ENCODE results near the gene TMEM50B. TPM values are rescaled to one million over a fixed set of nuclear protein-coding genes. Genes with fewer than 3 reads are reported as not detected.

TMEM50B gene
- total and polyA plus RNA-seq, 2 of the 8 experiments (the other 6 are each of a cell fraction or from before 2014, with no cell fraction given) = 16.8 to 20.5 TPM

DNA sequence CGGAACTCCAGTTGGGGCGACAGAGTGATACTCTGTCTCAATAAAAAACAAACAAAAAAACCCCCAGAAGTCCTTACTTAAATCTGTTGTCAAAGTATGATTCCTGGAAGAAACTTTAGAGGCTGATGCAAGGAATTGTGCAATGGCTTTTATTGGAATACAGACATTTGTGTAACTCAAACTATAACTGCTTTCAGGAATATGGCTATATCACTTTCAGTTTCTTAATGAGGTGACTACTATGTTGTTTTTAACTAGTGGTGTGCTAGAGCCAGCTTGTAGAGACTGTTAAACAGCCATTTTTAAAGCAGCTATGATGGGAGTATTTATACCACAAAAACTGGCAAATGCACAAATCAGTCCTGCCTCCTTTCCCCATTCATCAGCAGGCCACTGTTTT, 34.5 kb upstream of the TMEM50B start:
- Histone ChIP-seq H3K27ac (ENCODE audit: low read depth, low read length) (no peak overlapping the region), H3K14ac (ENCODE audit: insufficient read length) (no peak overlapping the region), H3K4ac (replicated peaks; ENCODE audit: insufficient read length, low read depth, low read length) (no peak overlapping the region), H3K23ac (ENCODE audit: insufficient read length) (no peak overlapping the region), H3K4me3 (ENCODE audit: extremely low read depth in 1 of 4, insufficient read depth in 2 of 4, low read depth in 3 of 4, low read length in 4 of 4) (no peak overlapping the region), H3K9me3 (ENCODE audit: insufficient read depth in 2 of 2, low read depth in 1 of 2, low read length in 1 of 2) (no peaks in the 10 kb centered on the region), H2BK5ac (ENCODE audit: low read depth, low read length) (no peak overlapping the region), H3K27me3 (replicated peaks in 1 of 4; ENCODE audit: control insufficient read depth in 3 of 4, extremely low read depth in 1 of 4, insufficient read depth in 3 of 4, low read length in 3 of 4) (no peaks in the 10 kb centered on the region), H4K5ac (ENCODE audit: insufficient read length, low read depth, low read length) (no peak overlapping the region), H2BK20ac (ENCODE audit: low read length) (no peak overlapping the region), H3K4me1 (replicated peaks in 1 of 4; ENCODE audit: control insufficient read depth in 3 of 4, insufficient read depth in 4 of 4, low read length in 3 of 4) (no peaks in the 10 kb centered on the region), H4K20me1 (replicated peaks in 1 of 2; ENCODE audit: control insufficient read depth in 1 of 2, insufficient read depth in 2 of 2, low read length in 2 of 2) (peaks cover 0 to 6% of the 10 kb centered on the region in 2 experiments), H4K8ac (ENCODE audit: extremely low read depth, insufficient read depth, low read length) (no peak overlapping the region), H2BK12ac (ENCODE audit: low read depth, low read length) (no peak overlapping the region), H2BK15ac (ENCODE audit: low read length) (no peak overlapping the region), H3K79me2 (ENCODE audit: control insufficient read depth in 1 of 2, insufficient read depth in 2 of 2, low read length in 2 of 2) (no peaks in the 10 kb centered on the region), H3K79me1 (ENCODE audit: low read depth, low read length) (no peaks in the 10 kb centered on the region; the same call in 1 of the 2 replicates), H3K56ac (replicated peaks; ENCODE audit: insufficient read length, low read depth, low read length) (no peak overlapping the region), H3K18ac (ENCODE audit: extremely low read depth, low read length) (no peak overlapping the region), H4K91ac (replicated peaks; ENCODE audit: insufficient read length, low read length) (no peak overlapping the region), H2AFZ (ENCODE audit: low read length) (no peak overlapping the region), H3K4me2 (ENCODE audit: insufficient read depth in 1 of 2, low read depth in 2 of 2, low read length in 2 of 2) (no peak overlapping the region), H3K36me3 (ENCODE audit: control insufficient read depth in 2 of 4, insufficient read depth in 4 of 4, low read length in 3 of 4) (peaks cover 17 to 95% (median 73%) of the 10 kb centered on the region in 4 experiments), H3K23me2 (ENCODE audit: low read depth, low read length) (no peaks in the 10 kb centered on the region), H3K9ac (replicated peaks in 1 of 4; ENCODE audit: extremely low read depth in 1 of 4, low read depth in 3 of 4, low read length in 3 of 4) (no peak overlapping the region), H2AK5ac (ENCODE audit: low read depth, low read length) (no peak overlapping the region), H2BK120ac (replicated peaks; ENCODE audit: low read depth, low read length) (no peak overlapping the region)
- no peak for TF ChIP-seq JUND (IDR thresholded peaks at IDR 0.05; ENCODE audit: low read length)
- no peak for TF ChIP-seq RNF2 (IDR thresholded peaks at IDR 0.05; ENCODE audit: borderline replicate concordance, low read depth, low read length, missing control alignments, poor library complexity, severe bottlenecking)
- no peak for TF ChIP-seq POU5F1 (IDR thresholded peaks at IDR 0.05; ENCODE audit: low read depth, low read length)
- TF ChIP-seq SUZ12 (IDR thresholded peaks at IDR 0.05; ENCODE audit: low read length) = no peak
- TF ChIP-seq TEAD4 (IDR thresholded peaks at IDR 0.05; ENCODE audit: low read depth, low read length) = no peak
- TF ChIP-seq YY1 (IDR thresholded peaks at IDR 0.05; ENCODE audit: low read depth, low read length) = no peak
- no peak for TF ChIP-seq PHF8 (conservative IDR thresholded peaks at IDR 0.05; ENCODE audit: low read depth, low read length)
- TF ChIP-seq CBX5 (IDR thresholded peaks at IDR 0.05; ENCODE audit: low read depth, low read length) = no peak
- ChIA-PET POLR2A (ENCODE audit: partially characterized antibody) (interaction anchor here (1.2 to 2.5 kb wide), 6 partner anchors 8 to 34 kb away, joined by 3 to 14 read pairs (median 4); partner anchors contain the start of gene TMEM50B), CTCF (ENCODE audit: partially characterized antibody) (interaction anchor here (1.1 to 1.3 kb wide), 2 partner anchors 32 to 54 kb away, joined by 3 read pairs; no protein-coding TSS in a partner anchor)
- WGBS, 2 experiments (ENCODE audit: extremely low coverage in 1 of 2, insufficient coverage in 1 of 2, insufficient read length in 1 of 2, insufficient replicate concordance in 2 of 2, low coverage in 1 of 2, low lambda C conversion rate in 2 of 2, missing lambda C conversion rate in 1 of 2) = 91% methylated on average over 2 of the region's 2 CpGs; no CpG with 5 or more reads in 1 of the 2 experiments
- DNase-seq (ENCODE audit: low read depth in 1 of 2, low spot score in 2 of 2) (no peak), FAIRE-seq (no peak)
